IMR-90 (cell line): ENCODE data around the gene ATP2B2. TPM values are rescaled to one million over a fixed set of nuclear protein-coding genes. Genes with fewer than 3 reads are reported as not detected.
A peak's percentile ranks its signal among the peaks of the same experiment; 100 is the strongest.

Experiments used
- ATAC-seq: fragments of 200-7000 bp; cut with Tn5 transposase; 2 replicates; pipeline ENCODE4 v1.9.1; 2020; ENCODE audit warnings: low read depth, mild to moderate bottlenecking, moderate library complexity
- BruUV-seq: library from RNA; stranded (reverse); fragments of 400-500 nt; replicated peaks from 2 replicates; lab custom pipeline; 2021; lab: Mats Ljungman, UMichigan
- CTCF ChIA-PET: fragments of 300-600 bp; formaldehyde crosslinking; extraction: SDS; loops from one replicate; lab custom pipeline; 2021; ENCODE audit warnings: antibody characterized with exemption; lab: Yijun Ruan, JAX
- POLR2A ChIA-PET: fragments of 300-600 bp; sonication (Branson Sonifier 250); formaldehyde crosslinking; loops from one replicate; lab custom pipeline; 2022; ENCODE audit warnings: antibody characterized with exemption; ENCODE audit not compliant: unreplicated experiment; lab: Charles Lee
- DNase-seq: peaks from one replicate; pipeline ENCODE4 v3.0.0; 2013
- H2AFZ ChIP-seq: replicated peaks from 2 replicates; pipeline ENCODE3; 2013; ENCODE audit warnings: low read length, mild to moderate bottlenecking; ENCODE audit not compliant: poor library complexity
- H2AK5ac ChIP-seq: 2 replicates; pipeline ENCODE4 v1.6.1; 2013; ENCODE audit warnings: low read depth, low read length, inconsistent platforms
- H2AK9ac ChIP-seq: replicated peaks from 2 replicates; pipeline ENCODE3; 2013; ENCODE audit warnings: mild to moderate bottlenecking, low read depth, low read length, moderate library complexity; ENCODE audit not compliant: poor library complexity
- H2BK120ac ChIP-seq: 2 replicates; pipeline ENCODE4 v1.6.1; 2013; ENCODE audit warnings: low read depth, low read length, inconsistent platforms
- H2BK15ac ChIP-seq: 3 replicates; pipeline ENCODE4 v1.6.1; 2013; ENCODE audit warnings: low read depth, low read length, inconsistent platforms
- H2BK20ac ChIP-seq: 2 replicates; pipeline ENCODE4 v1.6.1; 2013; ENCODE audit warnings: low read depth, mild to moderate bottlenecking, inconsistent platforms, low read length, moderate library complexity
- H2BK5ac ChIP-seq: 2 replicates; pipeline ENCODE4 v1.6.1; 2013; ENCODE audit warnings: mild to moderate bottlenecking, low read depth, low read length, inconsistent platforms; ENCODE audit not compliant: poor library complexity, severe bottlenecking
- H3K14ac ChIP-seq: replicated peaks from 2 replicates; pipeline ENCODE4 v1.6.1; 2013; ENCODE audit warnings: low read depth, low read length, inconsistent platforms
- H3K18ac ChIP-seq: 2 replicates; pipeline ENCODE4 v1.6.1; 2013; ENCODE audit warnings: low read depth, low read length, control low read depth
- H3K23ac ChIP-seq: 2 replicates; pipeline ENCODE4 v1.6.1; 2013; ENCODE audit warnings: low read depth, low read length, inconsistent platforms
- H3K27ac ChIP-seq: 2 replicates; pipeline ENCODE4 v1.5.1; 2013; ENCODE audit warnings: mild to moderate bottlenecking, control low read depth, low read length; ENCODE audit not compliant: insufficient read depth
- H3K27me3 ChIP-seq: 2 replicates; pipeline ENCODE4 v1.6.1; 2013; ENCODE audit warnings: low read length; ENCODE audit not compliant: control insufficient read depth, insufficient read depth
- H3K36me3 ChIP-seq: 2 replicates; pipeline ENCODE4 v1.6.1; 2013; ENCODE audit warnings: low read length, mixed read lengths; ENCODE audit not compliant: control insufficient read depth, insufficient read depth
- H3K4ac ChIP-seq: 2 replicates; pipeline ENCODE4 v1.6.1; 2013; ENCODE audit warnings: low read depth, low read length, inconsistent platforms
- H3K4me1 ChIP-seq: 2 replicates; pipeline ENCODE4 v1.6.1; 2013; ENCODE audit warnings: low read length, mixed read lengths; ENCODE audit not compliant: control insufficient read depth, insufficient read depth
- H3K4me2 ChIP-seq: 2 replicates; pipeline ENCODE4 v1.6.1; 2013; ENCODE audit warnings: low read depth, mild to moderate bottlenecking, control low read depth, low read length, moderate library complexity
- H3K4me3 ChIP-seq: 2 replicates; pipeline ENCODE4 v1.5.1; 2013; ENCODE audit warnings: low read depth, mild to moderate bottlenecking, control low read depth, low read length, moderate library complexity; ENCODE audit not compliant: insufficient read depth
- H3K56ac ChIP-seq: 2 replicates; pipeline ENCODE4 v1.6.1; 2013; ENCODE audit warnings: low read length, inconsistent platforms; ENCODE audit not compliant: insufficient read depth; ENCODE audit errors: extremely low read depth
- H3K79me1 ChIP-seq, 2 experiments: 2 replicates each; pipeline ENCODE4 v1.6.1; 2013; ENCODE audit warnings: low read length in 2 of 2, inconsistent platforms in 1 of 2, low read depth in 1 of 2
- H3K9ac ChIP-seq: 2 replicates; pipeline ENCODE4 v1.6.1; 2013; ENCODE audit warnings: low read depth, low read length, control low read depth
- H3K9me1 ChIP-seq: 2 replicates; pipeline ENCODE4 v1.6.1; 2013; ENCODE audit warnings: low read length, inconsistent platforms; ENCODE audit not compliant: insufficient read depth
- H3K9me3 ChIP-seq: 2 replicates; pipeline ENCODE4 v1.6.1; 2013; ENCODE audit warnings: low read length; ENCODE audit not compliant: control insufficient read depth, insufficient read depth
- H4K20me1 ChIP-seq: 2 replicates; pipeline ENCODE4 v1.6.1; 2013; ENCODE audit warnings: low read length, inconsistent platforms; ENCODE audit not compliant: insufficient read depth
- H4K5ac ChIP-seq: 2 replicates; pipeline ENCODE4 v1.6.1; 2013; ENCODE audit warnings: mild to moderate bottlenecking, low read depth, low read length, control low read depth
- H4K8ac ChIP-seq, 2 experiments: 2 replicates each; pipeline ENCODE4 v1.6.1; 2013; ENCODE audit warnings: low read depth in 2 of 2, low read length in 2 of 2, control low read depth in 1 of 2, inconsistent platforms in 1 of 2
- H4K91ac ChIP-seq: 2 replicates; pipeline ENCODE4 v1.6.1; 2013; ENCODE audit warnings: low read depth, low read length, inconsistent platforms; ENCODE audit not compliant: insufficient read depth
- CHD1 ChIP-seq: IDR thresholded peaks from 2 replicates; pipeline ENCODE4 v1.6.1; 2012; ENCODE audit warnings: low read depth, low read length, improper control_type of control experiment
- FOS ChIP-seq: fragments of 150-350 bp; IDR thresholded peaks from 2 replicates; pipeline ENCODE4 v1.6.1; 2016; ENCODE audit warnings: low read depth, low read length
- MAFK ChIP-seq: IDR thresholded peaks from 2 replicates; pipeline ENCODE4 v1.6.1; 2012; ENCODE audit warnings: low read depth, low read length, improper control_type of control experiment
- MXI1 ChIP-seq: IDR thresholded peaks from 2 replicates; pipeline ENCODE4 v1.6.1; 2012; ENCODE audit warnings: low read depth, mild to moderate bottlenecking, low read length, moderate library complexity, borderline replicate concordance
- RCOR1 ChIP-seq: IDR thresholded peaks from 2 replicates; pipeline ENCODE4 v1.6.1; 2012; ENCODE audit warnings: mild to moderate bottlenecking, low read length, improper control_type of control experiment; ENCODE audit not compliant: insufficient replicate concordance
- USF2 ChIP-seq: fragments of 150-350 bp; IDR thresholded peaks from 2 replicates; pipeline ENCODE4 v1.6.1; 2017; ENCODE audit warnings: mild to moderate bottlenecking, antibody characterized with exemption, low read length, low read depth
- WGBS, 2 experiments: methylation state at CpG; one replicate each; pipeline versions ENCODE4 v1.1.5 to v1.1.7; 2013; ENCODE audit warnings: missing lambda C conversion rate in 2 of 2; ENCODE audit not compliant: insufficient read length in 1 of 2; ENCODE audit errors: extremely low coverage in 2 of 2; 5-methylcytosine and 5-hydroxymethylcytosine counted together
- dilution Hi-C: fragments of 300-500 bp; cut with HindIII; formaldehyde crosslinking; loops from one replicate; pipeline ENCODE4 v1.14.3; 2018; ENCODE audit warnings: low sequenced_read_pairs; ENCODE audit not compliant: unreplicated experiment
- in situ Hi-C: fragments of 300-500 bp; cut with MboI; formaldehyde crosslinking; loops from 3 replicates; pipeline ENCODE4 v1.14.3; 2019; ENCODE audit warnings: low sequenced_read_pairs, inconsistent platforms, mixed read lengths
- intact Hi-C: fragments of 100-400 bp; cut with micrococcal nuclease; formaldehyde crosslinking; loops from 2 replicates; pipeline ENCODE4 v1.10.0; 2022
- polyA plus RNA-seq, 3 experiments: library from polyadenylated mRNA; depleted of rRNA; stranded (reverse); fragments of >200 nt; gene quantifications; 2 replicates each; pipeline ENCODE4 v1.2.3, GENCODE V29; 2012; ENCODE audit warnings: low replicate concordance in 1 of 3
- total RNA-seq: library from RNA; depleted of rRNA; stranded (reverse); fragments of >200 nt; gene quantifications from 2 replicates; pipeline ENCODE4 v1.2.3, GENCODE V29; 2012

Gene ATP2B2
- total and polyA plus RNA-seq, 2 of the 4 experiments (the other 2 are of a cell fraction): under 0.01 to 0.02 TPM

DNA sequence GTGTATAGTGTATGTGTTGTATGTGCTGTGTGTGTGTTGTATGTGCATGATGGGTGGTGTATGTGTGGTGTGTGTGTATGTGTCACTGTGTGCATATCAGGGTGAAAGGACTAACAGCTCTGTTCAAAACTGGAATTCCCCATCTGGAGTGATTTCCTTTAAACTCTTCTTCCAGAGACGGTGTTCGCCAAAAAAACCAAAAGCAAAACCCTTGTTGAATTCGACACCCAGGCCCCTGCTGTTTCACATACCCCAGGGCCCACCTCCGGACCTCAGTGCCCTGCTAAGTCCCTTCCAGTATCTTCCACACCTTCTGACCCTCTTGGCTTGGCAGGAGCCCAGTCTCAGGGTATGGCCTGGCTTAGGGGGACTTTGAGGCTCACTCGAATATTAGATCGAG is 139.6 kb downstream of the ATP2B2 start (continued):
- no peak for TF ChIP-seq MAFK
- TF ChIP-seq RCOR1: no peak
- no peak for TF ChIP-seq CHD1
- TF ChIP-seq FOS: no peak

DNA sequence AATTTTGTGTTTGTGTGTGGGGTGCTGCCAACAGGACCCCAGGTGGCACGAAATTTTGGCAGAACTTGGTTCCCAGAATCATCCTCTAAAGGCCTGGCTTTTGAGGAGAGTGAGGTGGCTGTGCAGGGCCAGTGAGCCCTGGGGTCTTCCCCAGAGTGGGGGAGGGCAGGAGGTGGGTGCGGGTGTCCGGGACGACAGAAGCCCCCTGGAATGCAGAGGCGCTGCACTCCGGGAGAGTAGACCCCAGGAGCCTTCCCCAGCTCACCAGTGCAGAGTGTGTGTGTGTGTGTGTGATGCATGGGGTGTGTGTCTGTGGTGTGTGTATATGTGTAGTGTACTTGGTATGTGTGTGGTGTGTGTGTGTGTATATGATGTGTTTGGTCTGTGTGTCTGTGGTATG is 140.1 kb downstream of the ATP2B2 start:
- Histone ChIP-seq H3K27me3 (no peaks in the 10 kb centered on the region), H3K4me3 (no peak overlapping the region), H2AFZ (peak overlapping the region; percentile 69), H3K14ac (0 out of 2 replicates have a peak overlapping the region, but pooled peaks have one; percentile 43), H4K5ac (no peak overlapping the region), H3K9me3 (peaks cover 4% of the 10 kb centered on the region), H3K9me1 (peaks cover 24% of the 10 kb centered on the region), H2BK120ac (peak overlapping the region; percentile 79), H3K9ac (no peak overlapping the region), H3K36me3 (no peaks in the 10 kb centered on the region), H2BK20ac (peak overlapping the region; percentile 78; the same call in 1 of the 2 replicates), H4K8ac (peak overlapping the region in 1 of 2 experiments; percentile 79; a peak in 1 of 4 replicates), H3K23ac (no peak overlapping the region; the same call in 1 of the 2 replicates), H3K27ac (no peak overlapping the region), H2AK9ac (peak overlapping the region; percentile 58), H2BK5ac (peak overlapping the region; percentile 79), H3K56ac (no peak overlapping the region), H3K4me2 (no peak overlapping the region), H4K20me1 (no peaks in the 10 kb centered on the region), H4K91ac (peak overlapping the region; percentile 38; the same call in 1 of the 2 replicates), H2BK15ac (peak overlapping the region; percentile 57; the same call in 1 of the 3 replicates), H3K4me1 (peaks cover 19% of the 10 kb centered on the region), H3K18ac (no peak overlapping the region), H3K4ac (peak overlapping the region; percentile 42), H2AK5ac (peak overlapping the region; percentile 98), H3K79me1 (no peaks in the 10 kb centered on the region)
- ChIA-PET POLR2A (no interaction called here), CTCF (no interaction called here)
- WGBS, 2 experiments: 90% methylated on average over 5 of the region's 6 CpGs; no CpG with 5 or more reads in 1 of the 2 experiments
- intact Hi-C loops: loop anchor here (5.0 kb wide), 1 partner anchor 72 kb away; no protein-coding TSS in a partner anchor
- TF ChIP-seq MXI1: no peak
- no peak for TF ChIP-seq MAFK
- no peak for TF ChIP-seq FOS
- no peak for TF ChIP-seq RCOR1
- TF ChIP-seq USF2: no peak
- ATAC-seq: no peak
- in situ Hi-C loops: no loop called here
- dilution Hi-C loops: no loop called here
- BruUV-seq: no TSS peak
- no peak for DNase-seq
